GM12864 (cell line): Measurements from ENCODE around the gene SH3BGRL2.

ENCODE experiments used
- DNase-seq: peaks from one replicate; pipeline ENCODE4 v3.0.0-alpha.2; 2011; ENCODE audit warnings: low read depth
- H3K4me3 ChIP-seq: 2 replicates; pipeline ENCODE4 v1.5.1; 2011; ENCODE audit warnings: mild to moderate bottlenecking, low read depth, low read length, control low read depth
- TF ChIP-seq, protein P1 (sequence below): IDR thresholded peaks from 2 replicates; pipeline ENCODE4 v1.5.1; 2011; ENCODE audit warnings: low read depth, mild to moderate bottlenecking, moderate library complexity, low read length, control low read depth, inconsistent platforms; ENCODE audit errors: missing control alignments

Gene SH3BGRL2

GRCh38 chr6:79599725-79600259, 31.3 kb upstream of the SH3BGRL2 start:
- H3K4me3 ChIP-seq, result no peak overlapping the region
- DNase-seq, result no peak
- TF ChIP-seq, protein P1, sequence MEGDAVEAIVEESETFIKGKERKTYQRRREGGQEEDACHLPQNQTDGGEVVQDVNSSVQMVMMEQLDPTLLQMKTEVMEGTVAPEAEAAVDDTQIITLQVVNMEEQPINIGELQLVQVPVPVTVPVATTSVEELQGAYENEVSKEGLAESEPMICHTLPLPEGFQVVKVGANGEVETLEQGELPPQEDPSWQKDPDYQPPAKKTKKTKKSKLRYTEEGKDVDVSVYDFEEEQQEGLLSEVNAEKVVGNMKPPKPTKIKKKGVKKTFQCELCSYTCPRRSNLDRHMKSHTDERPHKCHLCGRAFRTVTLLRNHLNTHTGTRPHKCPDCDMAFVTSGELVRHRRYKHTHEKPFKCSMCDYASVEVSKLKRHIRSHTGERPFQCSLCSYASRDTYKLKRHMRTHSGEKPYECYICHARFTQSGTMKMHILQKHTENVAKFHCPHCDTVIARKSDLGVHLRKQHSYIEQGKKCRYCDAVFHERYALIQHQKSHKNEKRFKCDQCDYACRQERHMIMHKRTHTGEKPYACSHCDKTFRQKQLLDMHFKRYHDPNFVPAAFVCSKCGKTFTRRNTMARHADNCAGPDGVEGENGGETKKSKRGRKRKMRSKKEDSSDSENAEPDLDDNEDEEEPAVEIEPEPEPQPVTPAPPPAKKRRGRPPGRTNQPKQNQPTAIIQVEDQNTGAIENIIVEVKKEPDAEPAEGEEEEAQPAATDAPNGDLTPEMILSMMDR, result no peak

DNA sequence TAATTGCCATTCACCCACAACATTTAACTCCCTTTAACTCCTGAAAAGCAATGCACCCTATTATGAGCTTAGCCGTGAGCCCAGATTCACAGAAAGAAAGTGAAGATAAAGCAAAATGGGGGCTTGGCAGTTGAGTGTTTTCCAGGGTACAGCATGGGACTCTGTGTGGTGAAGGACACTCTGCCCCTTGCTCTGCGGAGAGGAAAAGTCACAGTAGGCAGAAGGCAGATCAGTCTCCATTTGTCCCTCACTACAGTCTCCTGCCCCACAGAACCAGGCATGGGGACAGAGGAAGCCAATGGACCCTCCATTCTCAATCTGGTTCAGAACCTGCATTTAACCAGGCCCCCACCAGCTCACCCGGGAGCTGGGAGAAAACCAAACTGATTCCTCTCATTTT, 30.8 kb upstream of the SH3BGRL2 start:
- no peak for DNase-seq
- H3K4me3 ChIP-seq, result no peak overlapping the region
- TF ChIP-seq, protein P1, result no peak

GRCh38 chr6:79600812-79601609, 30.1 kb upstream of the SH3BGRL2 start:
- no peak for DNase-seq
- TF ChIP-seq, protein P1, result no peak
- H3K4me3 ChIP-seq, result no peak overlapping the region

- no peak for DNase-seq
- no peak overlapping the region for H3K4me3 ChIP-seq
- TF ChIP-seq, protein P1, result no peak
Measured at GRCh38 chr6:79602859-79603258, 28.3 kb upstream of the SH3BGRL2 start.

GRCh38 chr6:79604583-79605037, 26.5 kb upstream of the SH3BGRL2 start:
- no peak overlapping the region for H3K4me3 ChIP-seq
- DNase-seq, result no peak
- TF ChIP-seq, protein P1, result no peak

GRCh38 chr6:79605061-79605460, 26.1 kb upstream of the SH3BGRL2 start:
- no peak for DNase-seq
- TF ChIP-seq, protein P1, result no peak
- H3K4me3 ChIP-seq, result no peak overlapping the region
